HepG2 (cell line): ENCODE data around the gene TLCD3B. TPM values are rescaled to one million over a fixed set of nuclear protein-coding genes. Genes with fewer than 3 reads are reported as not detected.

ENCODE experiments used
- HNF4A ChIP-seq: sonication (generic); formaldehyde crosslinking; IDR thresholded peaks from 2 replicates; pipeline ENCODE4 v1.4.0; 2020; ENCODE audit warnings: missing genetic modification reagents
- KLF9 ChIP-seq: IDR thresholded peaks from 2 replicates; pipeline ENCODE4 v1.6.1; 2016; ENCODE audit warnings: low read depth
- NFAT5 ChIP-seq: sonication (generic); formaldehyde crosslinking; IDR thresholded peaks from 2 replicates; pipeline ENCODE4 v1.4.0; 2020; ENCODE audit warnings: missing genetic modification reagents
- PITX1 ChIP-seq: sonication (generic); formaldehyde crosslinking; IDR thresholded peaks from 2 replicates; pipeline ENCODE4 v1.5.1; 2020; ENCODE audit warnings: mild to moderate bottlenecking, missing genetic modification reagents
- POGZ ChIP-seq: sonication (generic); formaldehyde crosslinking; IDR thresholded peaks from 2 replicates; pipeline ENCODE4 v1.4.0; 2020; ENCODE audit warnings: mild to moderate bottlenecking, missing genetic modification reagents
- SATB2 ChIP-seq: sonication (generic); formaldehyde crosslinking; IDR thresholded peaks from 2 replicates; pipeline ENCODE4 v1.5.0; 2020; ENCODE audit warnings: missing genetic modification reagents
- SIX1 ChIP-seq: sonication (generic); formaldehyde crosslinking; IDR thresholded peaks from 2 replicates; pipeline ENCODE4 v1.4.0; 2020; ENCODE audit warnings: missing genetic modification reagents, borderline replicate concordance
- SNAPC4 ChIP-seq: sonication (generic); formaldehyde crosslinking; IDR thresholded peaks from 2 replicates; pipeline ENCODE4 v1.4.0; 2020; ENCODE audit warnings: mild to moderate bottlenecking, missing genetic modification reagents
- THAP7 ChIP-seq: sonication (generic); formaldehyde crosslinking; IDR thresholded peaks from 2 replicates; pipeline ENCODE4 v1.8.1; 2023; ENCODE audit warnings: mild to moderate bottlenecking, missing genetic modification reagents
- THYN1 ChIP-seq: sonication (generic); formaldehyde crosslinking; IDR thresholded peaks from 2 replicates; pipeline ENCODE4 v1.8.1; 2023; ENCODE audit warnings: low read depth, mild to moderate bottlenecking, moderate library complexity, missing genetic modification reagents, borderline replicate concordance
- ZC3H4 ChIP-seq: sonication (generic); formaldehyde crosslinking; IDR thresholded peaks from 2 replicates; pipeline ENCODE4 v1.4.0; 2020; ENCODE audit warnings: missing genetic modification reagents, borderline replicate concordance
- ZNF264 ChIP-seq: sonication (generic); formaldehyde crosslinking; IDR thresholded peaks from 2 replicates; pipeline ENCODE4 v1.4.0; 2020; ENCODE audit warnings: missing genetic modification reagents
- ZNF33A ChIP-seq: sonication (generic); formaldehyde crosslinking; IDR thresholded peaks from 2 replicates; pipeline ENCODE4 v1.5.1; 2020; ENCODE audit warnings: missing genetic modification reagents, mild to moderate bottlenecking, moderate library complexity, borderline replicate concordance
- ZNF354B ChIP-seq: sonication (generic); formaldehyde crosslinking; IDR thresholded peaks from 2 replicates; pipeline ENCODE4 v1.8.0; 2022; ENCODE audit warnings: mild to moderate bottlenecking, missing genetic modification reagents
- ZNF678 ChIP-seq: sonication (generic); formaldehyde crosslinking; IDR thresholded peaks from 2 replicates; pipeline ENCODE4 v1.4.0; 2020; ENCODE audit warnings: mild to moderate bottlenecking, missing genetic modification reagents
- ZNF747 ChIP-seq: sonication (generic); formaldehyde crosslinking; IDR thresholded peaks from 2 replicates; pipeline ENCODE4 v1.8.1; 2023; ENCODE audit warnings: missing genetic modification reagents, mild to moderate bottlenecking, borderline replicate concordance
- ZSCAN25 ChIP-seq: sonication (generic); formaldehyde crosslinking; IDR thresholded peaks from 2 replicates; pipeline ENCODE4 v1.8.0; 2022; ENCODE audit warnings: mild to moderate bottlenecking, missing genetic modification reagents
- polyA plus RNA-seq, 8 experiments: library from polyadenylated mRNA; depleted of rRNA in 3 of 8; stranded (reverse) in 7 of 8; unstranded in 1 of 8; fragments of >200 nt; fragmentation: Illumina TruSeq in 4 of 8; extraction: Trizol in 4 of 8; gene quantifications; 2 replicates each; pipeline versions ENCODE4 v1.2.1 to v1.2.3, GENCODE V29; 2011 to 2016; ENCODE audit warnings: low read depth in 4 of 8, missing spikeins in 1 of 8, mixed read lengths in 1 of 8; ENCODE audit not compliant: insufficient read depth in 1 of 8
- total RNA-seq, 5 experiments: library from RNA; depleted of rRNA; stranded (reverse); fragments of >200 nt; fragmentation: Illumina TruSeq; extraction: Trizol; gene quantifications; 2 replicates each; pipeline ENCODE4 v1.2.3, GENCODE V29; 2016; ENCODE audit warnings: low read depth in 1 of 5

The TLCD3B gene
- total and polyA plus RNA-seq, 2 of the 13 experiments (the other 11 are each of a cell fraction or from before 2014, with no cell fraction given), result not detected

GRCh38 chr16:30052671-30053372 lies 21.8 kb upstream of the TLCD3B start (continued):
- TF ChIP-seq THYN1, result no peak
- no peak for TF ChIP-seq ZC3H4 (CRISPR knock-in tag)
- TF ChIP-seq SATB2 (CRISPR knock-in tag), result peak; percentile 62; the same call in 1 of the 2 replicates
- peak; percentile 98 for TF ChIP-seq KLF9
- TF ChIP-seq ZNF264 (CRISPR knock-in tag), result peak; percentile 88
- TF ChIP-seq NFAT5, result peak; percentile 96
- TF ChIP-seq THAP7 (CRISPR knock-in tag), result no peak
- TF ChIP-seq HNF4A (CRISPR knock-in tag), result peak; percentile 65
- peak; percentile 99 for TF ChIP-seq ZNF747 (CRISPR knock-in tag)
- TF ChIP-seq PITX1, result peak; percentile 82; the same call in 1 of the 2 replicates
- TF ChIP-seq SNAPC4 (CRISPR knock-in tag), result no peak
- TF ChIP-seq POGZ (CRISPR knock-in tag), result peak; percentile 73
- peak; percentile 50; the same call in 1 of the 2 replicates for TF ChIP-seq ZNF678 (CRISPR knock-in tag)
- peak; percentile 33; the same call in 1 of the 2 replicates for TF ChIP-seq SIX1 (CRISPR knock-in tag)
- TF ChIP-seq ZSCAN25 (CRISPR knock-in tag), result peak; percentile 87
- TF ChIP-seq ZNF33A (CRISPR knock-in tag), result no peak
- TF ChIP-seq ZNF354B (CRISPR knock-in tag), result 0 out of 2 replicates have a peak, but pooled peaks have one; percentile 81
